ENCODE results near the gene TAF15. TPM values are rescaled to one million over a fixed set of nuclear protein-coding genes. Genes with fewer than 3 reads are reported as not detected.

Gene TAF15
- total and polyA plus RNA-seq, 2 of the 13 experiments (the other 11 are each of a cell fraction or from before 2014, with no cell fraction given), result 25.2 to 26.5 TPM

DNA sequence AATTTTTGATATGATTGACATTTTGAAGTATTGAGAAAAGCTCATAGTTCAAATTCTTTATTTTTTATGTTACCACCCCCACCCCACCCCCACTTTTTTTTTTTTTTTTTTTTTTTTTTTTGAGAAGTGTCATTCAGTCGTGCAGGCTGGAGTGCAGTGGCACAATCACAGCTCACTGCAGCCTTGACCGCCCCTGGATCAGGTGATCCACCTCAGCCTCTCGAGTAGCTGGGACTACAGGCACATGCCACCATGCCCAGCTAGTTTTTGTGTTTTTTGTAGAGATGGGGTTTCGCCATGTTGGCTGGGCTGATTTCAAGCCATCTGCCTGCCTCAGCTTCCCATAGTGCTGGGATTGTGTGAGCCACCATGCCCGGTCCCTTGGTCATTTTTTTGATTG lies 7.4 kb downstream of the TAF15 start (continued):
- TF ChIP-seq, protein P1, sequence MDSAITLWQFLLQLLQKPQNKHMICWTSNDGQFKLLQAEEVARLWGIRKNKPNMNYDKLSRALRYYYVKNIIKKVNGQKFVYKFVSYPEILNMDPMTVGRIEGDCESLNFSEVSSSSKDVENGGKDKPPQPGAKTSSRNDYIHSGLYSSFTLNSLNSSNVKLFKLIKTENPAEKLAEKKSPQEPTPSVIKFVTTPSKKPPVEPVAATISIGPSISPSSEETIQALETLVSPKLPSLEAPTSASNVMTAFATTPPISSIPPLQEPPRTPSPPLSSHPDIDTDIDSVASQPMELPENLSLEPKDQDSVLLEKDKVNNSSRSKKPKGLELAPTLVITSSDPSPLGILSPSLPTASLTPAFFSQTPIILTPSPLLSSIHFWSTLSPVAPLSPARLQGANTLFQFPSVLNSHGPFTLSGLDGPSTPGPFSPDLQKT (CRISPR knock-in tag; IDR thresholded peaks at IDR 0.05; ENCODE audit: borderline replicate concordance), result no peak
- TF ChIP-seq, protein P2, sequence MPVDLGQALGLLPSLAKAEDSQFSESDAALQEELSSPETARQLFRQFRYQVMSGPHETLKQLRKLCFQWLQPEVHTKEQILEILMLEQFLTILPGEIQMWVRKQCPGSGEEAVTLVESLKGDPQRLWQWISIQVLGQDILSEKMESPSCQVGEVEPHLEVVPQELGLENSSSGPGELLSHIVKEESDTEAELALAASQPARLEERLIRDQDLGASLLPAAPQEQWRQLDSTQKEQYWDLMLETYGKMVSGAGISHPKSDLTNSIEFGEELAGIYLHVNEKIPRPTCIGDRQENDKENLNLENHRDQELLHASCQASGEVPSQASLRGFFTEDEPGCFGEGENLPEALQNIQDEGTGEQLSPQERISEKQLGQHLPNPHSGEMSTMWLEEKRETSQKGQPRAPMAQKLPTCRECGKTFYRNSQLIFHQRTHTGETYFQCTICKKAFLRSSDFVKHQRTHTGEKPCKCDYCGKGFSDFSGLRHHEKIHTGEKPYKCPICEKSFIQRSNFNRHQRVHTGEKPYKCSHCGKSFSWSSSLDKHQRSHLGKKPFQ (CRISPR knock-in tag; IDR thresholded peaks at IDR 0.05; ENCODE audit: insufficient replicate concordance), result no peak
- TF ChIP-seq ZNF160 (CRISPR knock-in tag; IDR thresholded peaks at IDR 0.05), result no peak

DNA sequence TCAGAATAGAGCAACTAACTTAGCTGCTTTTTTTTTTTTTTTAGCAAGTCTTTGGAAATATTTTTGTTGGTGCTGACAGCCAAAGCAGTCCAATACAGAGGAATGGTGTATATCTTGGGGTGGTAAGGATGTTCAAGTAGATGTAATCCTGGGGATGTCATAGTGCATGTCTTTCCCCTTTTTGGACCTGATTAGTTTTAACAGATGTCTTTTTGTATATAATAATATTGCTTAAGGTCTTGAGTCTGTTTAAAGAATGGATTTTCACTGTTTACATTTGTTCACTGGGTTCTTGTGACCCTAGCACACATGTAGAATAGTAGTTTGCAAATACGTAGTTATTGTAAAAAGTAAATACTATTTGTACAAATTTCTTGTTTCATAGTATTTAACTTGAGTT lies 7.9 kb downstream of the TAF15 start:
- Histone ChIP-seq H3K4me2 (ENCODE audit: low read depth, low read length) (no peak overlapping the region), H3K79me2 (ENCODE audit: insufficient read depth, low read length) (peaks cover 61% of the 10 kb centered on the region), H4K20me1 (ENCODE audit: insufficient read depth, low read length) (peaks cover 20% of the 10 kb centered on the region), H3K9me3 (ENCODE audit: low read length) (no peaks in the 10 kb centered on the region), H3K4me3 (replicated peaks in 1 of 3; ENCODE audit: insufficient read depth in 1 of 3, low read depth in 2 of 3, low read length in 3 of 3) (no peak overlapping the region; a peak in 1 of 6 replicates), H3K4me1 (ENCODE audit: insufficient read depth, low read length) (peaks cover 54% of the 10 kb centered on the region), H3K27ac (ENCODE audit: extremely low read length, insufficient read depth, low read length) (peak overlapping the region; percentile 16), H3K36me3 (replicated peaks in 1 of 2; ENCODE audit: control insufficient read depth in 1 of 2, insufficient read depth in 2 of 2, low read length in 2 of 2) (peaks cover 3 to 42% of the 10 kb centered on the region in 2 experiments), H3K27me3 (ENCODE audit: control insufficient read depth in 1 of 2, insufficient read depth in 2 of 2, low read length in 2 of 2) (no peaks in the 10 kb centered on the region), H3K9ac (ENCODE audit: insufficient read depth, low read depth, low read length) (no peak overlapping the region), H2AFZ (ENCODE audit: low read length) (no peak overlapping the region)
- 26% methylated on average over 1 of the region's 1 CpG for WGBS (ENCODE audit: low lambda C conversion rate)
- ChIA-PET CTCF (ENCODE audit: low intra/inter-chr PET ratio, low total read pairs) (no interaction called here), POLR2A (interaction anchor here (0.7 to 4.4 kb wide), 3 partner anchors 8 to 239 kb away, joined by 3 to 39 read pairs (median 4); partner anchors contain the start of genes PEX12 and TAF15)
- ATAC-seq (no peak), FAIRE-seq (no peak), DNase-seq (ENCODE audit: low spot score) (no peak)
- TF ChIP-seq MTA3 (CRISPR knock-in tag; IDR thresholded peaks at IDR 0.05), result no peak
- TF ChIP-seq HOXD1 (CRISPR knock-in tag; IDR thresholded peaks at IDR 0.05), result no peak
- TF ChIP-seq, protein P3, sequence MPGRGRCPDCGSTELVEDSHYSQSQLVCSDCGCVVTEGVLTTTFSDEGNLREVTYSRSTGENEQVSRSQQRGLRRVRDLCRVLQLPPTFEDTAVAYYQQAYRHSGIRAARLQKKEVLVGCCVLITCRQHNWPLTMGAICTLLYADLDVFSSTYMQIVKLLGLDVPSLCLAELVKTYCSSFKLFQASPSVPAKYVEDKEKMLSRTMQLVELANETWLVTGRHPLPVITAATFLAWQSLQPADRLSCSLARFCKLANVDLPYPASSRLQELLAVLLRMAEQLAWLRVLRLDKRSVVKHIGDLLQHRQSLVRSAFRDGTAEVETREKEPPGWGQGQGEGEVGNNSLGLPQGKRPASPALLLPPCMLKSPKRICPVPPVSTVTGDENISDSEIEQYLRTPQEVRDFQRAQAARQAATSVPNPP (CRISPR knock-in tag; IDR thresholded peaks at IDR 0.05), result no peak
- in situ Hi-C loops (cut with HindIII; ENCODE audit: extremely low pct_ligation_motif_present, low pct_unique_long_range_greater_than_20kb), result loop anchor here (25.0 kb wide), 1 partner anchor 105 kb away; no protein-coding TSS in a partner anchor
- intact Hi-C loops (cut with micrococcal nuclease; ENCODE audit: unreplicated experiment), result no loop called here
- no TSS peak for BruUV-seq (replicated peaks)

Data from HepG2 (cell line).